A673 (cell line): ENCODE results near the gene MAP4K5. TPM values are rescaled to one million over a fixed set of nuclear protein-coding genes. Genes with fewer than 3 reads are reported as not detected.

Experiments
- BruUV-seq: library from RNA; stranded (reverse); fragments of 400-500 nt; replicated peaks from 2 replicates; lab custom pipeline; 2021; lab: Mats Ljungman, UMichigan
- CTCF ChIA-PET: fragments of 300-600 bp; sonication (Branson Sonifier 250); formaldehyde crosslinking; loops from one replicate; lab custom pipeline; 2022; ENCODE audit warnings: antibody characterized with exemption; lab: Charles Lee
- POLR2A ChIA-PET: fragments of 300-600 bp; sonication (Branson Sonifier 250); formaldehyde crosslinking; loops from one replicate; lab custom pipeline; 2022; ENCODE audit warnings: antibody characterized with exemption; ENCODE audit not compliant: low non-redundant PET; lab: Charles Lee
- DNase-seq: peaks from one replicate; pipeline ENCODE4 v3.0.0-alpha.2; 2015; ENCODE audit warnings: low spot score
- H3K27ac ChIP-seq: fragments of 200-600 bp; sonication (generic); 2 replicates; pipeline ENCODE4 v1.5.1; 2016; ENCODE audit warnings: mixed run types, low read depth, mild to moderate bottlenecking, mixed read lengths, antibody characterized with exemption, low read length; ENCODE audit not compliant: poor library complexity, severe bottlenecking
- H3K27me3 ChIP-seq: fragments of 200-600 bp; sonication (generic); replicated peaks from 2 replicates; pipeline ENCODE4 v1.6.1; 2017; ENCODE audit warnings: mixed run types, low read depth, mild to moderate bottlenecking, mixed read lengths, antibody characterized with exemption, low read length; ENCODE audit not compliant: insufficient read depth, poor library complexity
- H3K36me3 ChIP-seq: fragments of 200-600 bp; sonication (generic); 2 replicates; pipeline ENCODE4 v1.6.1; 2016; ENCODE audit warnings: mixed run types, mild to moderate bottlenecking, mixed read lengths, antibody characterized with exemption, low read length; ENCODE audit not compliant: insufficient read depth, poor library complexity, severe bottlenecking
- H3K4me1 ChIP-seq: fragments of 200-600 bp; sonication (generic); 2 replicates; pipeline ENCODE4 v1.6.1; 2017; ENCODE audit warnings: mixed run types, mild to moderate bottlenecking, mixed read lengths, antibody characterized with exemption, low read length; ENCODE audit not compliant: insufficient read depth, poor library complexity, severe bottlenecking
- H3K4me3 ChIP-seq: fragments of 200-600 bp; sonication (generic); 2 replicates; pipeline ENCODE4 v1.5.1; 2016; ENCODE audit warnings: low read depth, mixed run types, mild to moderate bottlenecking, mixed read lengths, low read length; ENCODE audit not compliant: poor library complexity, severe bottlenecking
- H3K9me3 ChIP-seq: fragments of 200-600 bp; sonication (generic); 2 replicates; pipeline ENCODE4 v1.6.1; 2016; ENCODE audit warnings: mixed run types, low read depth, mild to moderate bottlenecking, mixed read lengths, antibody characterized with exemption, low read length; ENCODE audit not compliant: poor library complexity, severe bottlenecking
- EZH2 ChIP-seq: fragments of 200-600 bp; sonication (generic); IDR thresholded peaks from 2 replicates; pipeline ENCODE4 v1.6.1; 2017; ENCODE audit warnings: borderline replicate concordance, low read depth, mild to moderate bottlenecking, mixed read lengths, antibody characterized with exemption, low read length; ENCODE audit not compliant: poor library complexity, severe bottlenecking
- intact Hi-C: fragments of 100-400 bp; cut with micrococcal nuclease; formaldehyde crosslinking; loops from one replicate; pipeline ENCODE4 v1.10.0; 2022; ENCODE audit not compliant: unreplicated experiment
- total RNA-seq: library from RNA; stranded (reverse); gene quantifications from 2 replicates; pipeline ENCODE4 v1.2.3, GENCODE V29; 2021
- TF ChIP-seq, protein P1 (sequence below): fragments of 300-800, 200-600 bp; sonication (generic); conservative IDR thresholded peaks from 2 replicates; pipeline ENCODE4 v1.5.1; 2017; ENCODE audit warnings: low read depth, mild to moderate bottlenecking, antibody characterized with exemption, low read length, moderate library complexity, mixed read lengths

The MAP4K5 gene
- total RNA-seq, 1 experiment from 2014 or later = 57.9 TPM

DNA sequence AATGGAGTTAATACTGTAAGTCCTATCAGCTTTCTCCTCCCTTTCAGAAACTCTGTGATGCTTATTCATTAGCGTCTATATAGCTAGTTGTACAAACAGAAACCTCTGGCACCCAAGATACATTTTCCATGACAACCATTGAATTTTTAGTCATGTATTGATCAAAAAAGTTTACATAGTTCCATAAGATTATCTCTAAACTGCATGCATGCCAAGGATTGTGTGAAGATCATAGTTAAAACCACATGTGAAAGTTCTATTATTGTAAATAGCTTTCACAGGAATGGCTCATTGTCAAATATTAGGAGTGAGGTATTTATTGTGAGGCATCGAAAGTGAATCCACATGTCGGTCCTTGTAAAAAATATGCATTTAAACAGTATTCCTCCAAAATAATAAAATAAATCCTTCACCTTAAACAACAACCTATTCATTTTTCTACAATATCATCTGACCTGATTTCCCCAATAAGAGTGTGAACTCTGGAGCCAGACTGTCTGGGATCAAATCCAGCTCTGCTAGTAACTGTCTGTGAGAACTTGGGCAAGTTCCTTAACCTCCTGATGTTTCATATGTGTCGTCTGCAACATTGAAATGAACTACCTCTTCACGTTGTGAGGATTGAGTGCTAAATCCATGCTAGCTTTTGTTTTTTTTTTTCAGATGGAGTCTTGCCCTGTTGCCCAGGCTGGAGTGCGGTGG is 125.1 kb downstream of the MAP4K5 start:
- no peak for TF ChIP-seq EZH2
- TF ChIP-seq, protein P1, sequence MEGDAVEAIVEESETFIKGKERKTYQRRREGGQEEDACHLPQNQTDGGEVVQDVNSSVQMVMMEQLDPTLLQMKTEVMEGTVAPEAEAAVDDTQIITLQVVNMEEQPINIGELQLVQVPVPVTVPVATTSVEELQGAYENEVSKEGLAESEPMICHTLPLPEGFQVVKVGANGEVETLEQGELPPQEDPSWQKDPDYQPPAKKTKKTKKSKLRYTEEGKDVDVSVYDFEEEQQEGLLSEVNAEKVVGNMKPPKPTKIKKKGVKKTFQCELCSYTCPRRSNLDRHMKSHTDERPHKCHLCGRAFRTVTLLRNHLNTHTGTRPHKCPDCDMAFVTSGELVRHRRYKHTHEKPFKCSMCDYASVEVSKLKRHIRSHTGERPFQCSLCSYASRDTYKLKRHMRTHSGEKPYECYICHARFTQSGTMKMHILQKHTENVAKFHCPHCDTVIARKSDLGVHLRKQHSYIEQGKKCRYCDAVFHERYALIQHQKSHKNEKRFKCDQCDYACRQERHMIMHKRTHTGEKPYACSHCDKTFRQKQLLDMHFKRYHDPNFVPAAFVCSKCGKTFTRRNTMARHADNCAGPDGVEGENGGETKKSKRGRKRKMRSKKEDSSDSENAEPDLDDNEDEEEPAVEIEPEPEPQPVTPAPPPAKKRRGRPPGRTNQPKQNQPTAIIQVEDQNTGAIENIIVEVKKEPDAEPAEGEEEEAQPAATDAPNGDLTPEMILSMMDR = no peak
- CTCF ChIA-PET = interaction anchor here (0.6 kb wide), 1 partner anchor 299 kb away, joined by 5 read pairs; no protein-coding TSS in a partner anchor
- Histone ChIP-seq H3K27me3 (no peaks in the 10 kb centered on the region), H3K27ac (no peak overlapping the region), H3K36me3 (no peaks in the 10 kb centered on the region), H3K9me3 (no peaks in the 10 kb centered on the region), H3K4me1 (no peaks in the 10 kb centered on the region), H3K4me3 (no peak overlapping the region)
- intact Hi-C loops = no loop called here
- no peak for DNase-seq
- POLR2A ChIA-PET = interaction anchor here (0.6 kb wide), 1 partner anchor 713 kb away, joined by 3 read pairs; no protein-coding TSS in a partner anchor
- no TSS peak for BruUV-seq

GRCh38 chr14:50403419-50403818 is 128.9 kb downstream of the MAP4K5 start:
- ChIA-PET CTCF (no interaction called here), POLR2A (no interaction called here)
- intact Hi-C loops = no loop called here
- Histone ChIP-seq H3K27ac (no peak overlapping the region), H3K4me3 (no peak overlapping the region), H3K4me1 (peaks cover 6% of the 10 kb centered on the region), H3K9me3 (no peaks in the 10 kb centered on the region), H3K36me3 (no peaks in the 10 kb centered on the region), H3K27me3 (no peaks in the 10 kb centered on the region)
- TF ChIP-seq, protein P1 = no peak
- DNase-seq = no peak
- BruUV-seq = no TSS peak

GRCh38 chr14:50402965-50403364 is 129.4 kb downstream of the MAP4K5 start:
- POLR2A ChIA-PET = no interaction called here

More at GRCh38 chr14:50402965-50403364, 129.4 kb downstream of the MAP4K5 start:
- CTCF ChIA-PET = interaction anchor here (1.1 kb wide), 1 partner anchor 85 kb away, joined by 3 read pairs; no protein-coding TSS in a partner anchor
- Histone ChIP-seq H3K27ac (no peak overlapping the region), H3K36me3 (no peaks in the 10 kb centered on the region), H3K4me1 (peaks cover 6% of the 10 kb centered on the region), H3K9me3 (no peaks in the 10 kb centered on the region), H3K27me3 (no peaks in the 10 kb centered on the region), H3K4me3 (no peak overlapping the region)
- intact Hi-C loops = no loop called here
- no TSS peak for BruUV-seq
- no peak for DNase-seq
- TF ChIP-seq EZH2 = no peak
- TF ChIP-seq, protein P1 = no peak
